H1 (cell line): ENCODE results near the gene HMCN1. TPM values are rescaled to one million over a fixed set of nuclear protein-coding genes. Genes with fewer than 3 reads are reported as not detected.

ENCODE experiments used
- CTCF ChIA-PET: fragments of 300-600 bp; sonication (Branson Sonifier 250); formaldehyde crosslinking; loops from one replicate; lab custom pipeline; 2021; ENCODE audit not compliant: partially characterized antibody; lab: Charles Lee
- POLR2A ChIA-PET: fragments of 300-600 bp; sonication (Branson Sonifier 250); formaldehyde crosslinking; loops from one replicate; lab custom pipeline; 2021; ENCODE audit warnings: inconsistent platforms; ENCODE audit not compliant: partially characterized antibody; lab: Charles Lee
- DNase-seq, 2 experiments: peaks; one replicate each; pipeline versions ENCODE4 v3.0.0 to v3.0.0-alpha.2; 2010 to 2022; ENCODE audit warnings: low spot score in 2 of 2, low read depth in 1 of 2, mixed read lengths in 1 of 2
- FAIRE-seq: peaks from 2 replicates; lab custom pipeline; 2011; peaks lifted over from hg19 to GRCh38; lab: Jason Lieb, UNC
- H2AFZ ChIP-seq: 2 replicates; pipeline ENCODE4 v1.8.1; 2012; ENCODE audit warnings: low read length, inconsistent platforms
- H2AK5ac ChIP-seq: 2 replicates; pipeline ENCODE4 v1.6.1; 2013; ENCODE audit warnings: low read depth, low read length
- H2BK120ac ChIP-seq: replicated peaks from 2 replicates; pipeline ENCODE3; 2013; ENCODE audit warnings: low read depth, low read length, inconsistent platforms
- H2BK12ac ChIP-seq: 2 replicates; pipeline ENCODE4 v1.6.1; 2013; ENCODE audit warnings: low read depth, low read length
- H2BK15ac ChIP-seq: 2 replicates; pipeline ENCODE4 v1.6.1; 2013; ENCODE audit warnings: low read length
- H2BK20ac ChIP-seq: 2 replicates; pipeline ENCODE4 v1.6.1; 2013; ENCODE audit warnings: low read length
- H2BK5ac ChIP-seq: 2 replicates; pipeline ENCODE4 v1.6.1; 2013; ENCODE audit warnings: low read depth, low read length
- H3K14ac ChIP-seq: 2 replicates; pipeline ENCODE4 v1.6.1; 2013; ENCODE audit warnings: inconsistent platforms; ENCODE audit not compliant: insufficient read length
- H3K18ac ChIP-seq: 2 replicates; pipeline ENCODE4 v1.6.1; 2013; ENCODE audit warnings: low read length; ENCODE audit errors: extremely low read depth
- H3K23ac ChIP-seq: 2 replicates; pipeline ENCODE4 v1.6.1; 2013; ENCODE audit warnings: inconsistent platforms; ENCODE audit not compliant: insufficient read length
- H3K23me2 ChIP-seq: 2 replicates; pipeline ENCODE4 v1.6.1; 2013; ENCODE audit warnings: low read depth, low read length
- H3K27ac ChIP-seq: 2 replicates; pipeline ENCODE4 v1.6.1; 2011; ENCODE audit warnings: low read depth, low read length, inconsistent platforms
- H3K27me3 ChIP-seq, 4 experiments: replicated peaks in 1 of 4; 1 replicate in 1 of 4; 2 replicates in 3 of 4; pipeline versions ENCODE4 v1.6.1 to v1.8.1; 2011 to 2013; ENCODE audit warnings: low read length in 3 of 4, mild to moderate bottlenecking in 3 of 4, inconsistent platforms in 2 of 4, mixed read lengths in 2 of 4, moderate library complexity in 1 of 4; ENCODE audit not compliant: control insufficient read depth in 3 of 4, insufficient read depth in 3 of 4; ENCODE audit errors: extremely low read depth in 1 of 4
- H3K36me3 ChIP-seq, 4 experiments: 2 replicates each; pipeline versions ENCODE4 v1.6.1 to v1.8.1; 2011 to 2013; ENCODE audit warnings: mild to moderate bottlenecking in 4 of 4, low read length in 3 of 4, moderate library complexity in 2 of 4, control low read depth in 1 of 4, inconsistent platforms in 1 of 4; ENCODE audit not compliant: insufficient read depth in 4 of 4, control insufficient read depth in 2 of 4
- H3K4ac ChIP-seq: replicated peaks from 2 replicates; pipeline ENCODE3; 2013; ENCODE audit warnings: low read length, low read depth, mixed read lengths, inconsistent platforms; ENCODE audit not compliant: insufficient read length
- H3K4me1 ChIP-seq, 4 experiments: replicated peaks in 1 of 4; 1 replicate in 1 of 4; 2 replicates in 3 of 4; pipeline versions ENCODE4 v1.6.1 to v1.8.1; 2011 to 2013; ENCODE audit warnings: low read length in 3 of 4, inconsistent platforms in 2 of 4, mixed read lengths in 1 of 4; ENCODE audit not compliant: insufficient read depth in 4 of 4, control insufficient read depth in 3 of 4
- H3K4me2 ChIP-seq, 2 experiments: 2 replicates each; pipeline versions ENCODE4 v1.6.1 to v1.8.1; 2011 to 2013; ENCODE audit warnings: low read depth in 2 of 2, low read length in 2 of 2, control low read depth in 1 of 2, inconsistent platforms in 1 of 2, mild to moderate bottlenecking in 1 of 2; ENCODE audit not compliant: insufficient read depth in 1 of 2
- H3K4me3 ChIP-seq, 4 experiments: fragments of 200-600, 300-600 bp in 1 of 4; sonication (generic), shearing (Covaris generic), sonication (Bioruptor Twin) in 1 of 4; 2 replicates each; pipeline versions ENCODE4 v1.5.1 to v1.8.1; 2011 to 2016; ENCODE audit warnings: low read length in 4 of 4, low read depth in 3 of 4, control low read depth in 2 of 4, inconsistent platforms in 2 of 4, mild to moderate bottlenecking in 2 of 4, mixed read lengths in 1 of 4, moderate library complexity in 1 of 4; ENCODE audit not compliant: insufficient read depth in 2 of 4; ENCODE audit errors: extremely low read depth in 1 of 4
- H3K56ac ChIP-seq: replicated peaks from 2 replicates; pipeline ENCODE3; 2013; ENCODE audit warnings: low read depth, mild to moderate bottlenecking, mixed read lengths, low read length, inconsistent platforms; ENCODE audit not compliant: insufficient read length
- H3K79me1 ChIP-seq: 2 replicates; pipeline ENCODE4 v1.6.1; 2013; ENCODE audit warnings: low read depth, low read length, control low read depth
- H3K79me2 ChIP-seq, 2 experiments: 2 replicates each; pipeline versions ENCODE4 v1.6.1 to v1.8.1; 2012 to 2013; ENCODE audit warnings: low read length in 2 of 2, mild to moderate bottlenecking in 2 of 2, inconsistent platforms in 1 of 2; ENCODE audit not compliant: insufficient read depth in 2 of 2, control insufficient read depth in 1 of 2
- H3K9ac ChIP-seq, 4 experiments: replicated peaks in 1 of 4; 1 replicate in 1 of 4; 2 replicates in 3 of 4; pipeline versions ENCODE4 v1.6.1 to v1.8.1; 2011 to 2013; ENCODE audit warnings: low read depth in 3 of 4, low read length in 3 of 4, control low read depth in 2 of 4, mild to moderate bottlenecking in 2 of 4, moderate library complexity in 2 of 4, inconsistent platforms in 1 of 4; ENCODE audit errors: extremely low read depth in 1 of 4
- H3K9me3 ChIP-seq, 2 experiments: 2 replicates each; pipeline versions ENCODE4 v1.6.1 to v1.8.1; 2012 to 2013; ENCODE audit warnings: mild to moderate bottlenecking in 2 of 2, moderate library complexity in 2 of 2, control low read depth in 1 of 2, inconsistent platforms in 1 of 2, low read depth in 1 of 2, low read length in 1 of 2, mixed read lengths in 1 of 2; ENCODE audit not compliant: insufficient read depth in 2 of 2
- H4K20me1 ChIP-seq, 2 experiments: replicated peaks in 1 of 2; 2 replicates each; pipeline versions ENCODE3 to v1.8.1; 2011 to 2013; ENCODE audit warnings: inconsistent platforms in 2 of 2, low read length in 2 of 2, mild to moderate bottlenecking in 1 of 2; ENCODE audit not compliant: insufficient read depth in 2 of 2, control insufficient read depth in 1 of 2
- H4K5ac ChIP-seq: 2 replicates; pipeline ENCODE4 v1.6.1; 2013; ENCODE audit warnings: low read length, low read depth, mixed read lengths, inconsistent platforms; ENCODE audit not compliant: insufficient read length
- H4K8ac ChIP-seq: 2 replicates; pipeline ENCODE4 v1.8.0; 2013; ENCODE audit warnings: mild to moderate bottlenecking, moderate library complexity, low read length, inconsistent platforms; ENCODE audit not compliant: insufficient read depth; ENCODE audit errors: extremely low read depth
- H4K91ac ChIP-seq: replicated peaks from 2 replicates; pipeline ENCODE3; 2013; ENCODE audit warnings: low read length, mixed read lengths, inconsistent platforms; ENCODE audit not compliant: insufficient read length
- ATF2 ChIP-seq: IDR thresholded peaks from 2 replicates; pipeline ENCODE4 v1.6.1; 2012; ENCODE audit warnings: low read length, inconsistent platforms
- JUN ChIP-seq: IDR thresholded peaks from 2 replicates; pipeline ENCODE4 v1.6.1; 2011; ENCODE audit warnings: low read depth, mild to moderate bottlenecking, improper control_type of control experiment, low read length
- RAD21 ChIP-seq, 2 experiments: IDR thresholded peaks in 1 of 2; conservative IDR thresholded peaks in 1 of 2; 2 replicates each; pipeline ENCODE4 v1.6.1; 2011; ENCODE audit warnings: low read depth in 2 of 2, low read length in 2 of 2, improper control_type of control experiment in 1 of 2, inconsistent platforms in 1 of 2, mild to moderate bottlenecking in 1 of 2, moderate library complexity in 1 of 2
- RBBP5 ChIP-seq: IDR thresholded peaks from 2 replicates; pipeline ENCODE4 v1.7.1; 2012; ENCODE audit warnings: low read depth, mild to moderate bottlenecking, inconsistent platforms, low read length, moderate library complexity, borderline replicate concordance
- WGBS, 2 experiments: shearing (Covaris generic) in 1 of 2; methylation state at CpG; one replicate each; pipeline versions ENCODE4 v1.1.6 to v1.1.7; 2013 to 2015; ENCODE audit warnings: low lambda C conversion rate in 2 of 2, mixed read lengths in 2 of 2, inconsistent platforms in 1 of 2, low coverage in 1 of 2, missing lambda C conversion rate in 1 of 2; ENCODE audit not compliant: insufficient replicate concordance in 2 of 2, insufficient coverage in 1 of 2, insufficient read length in 1 of 2; ENCODE audit errors: extremely low coverage in 1 of 2, missing lambda C conversion rate in 1 of 2; 5-methylcytosine and 5-hydroxymethylcytosine counted together
- polyA plus RNA-seq, 7 experiments: library from polyadenylated mRNA; depleted of rRNA in 3 of 7; stranded (reverse) in 5 of 7; unstranded in 2 of 7; fragments of >200 nt in 5 of 7; fragments of 200-250 nt in 2 of 7; gene quantifications; 1 replicate in 5 of 7; 2 replicates in 1 of 7; 4 replicates in 1 of 7; pipeline versions ENCODE4 v1.2.1 to v1.2.3, GENCODE V29; 2011 to 2013; ENCODE audit warnings: missing spikeins in 2 of 7, mixed read lengths in 2 of 7
- total RNA-seq: library from RNA; stranded (reverse); fragmentation: NEBNext Ultra II Directional; extraction: Animal tissue kit (Norgen Biotek cat#: 25700); gene quantifications from 2 replicates; pipeline ENCODE4 v1.2.1, GENCODE V29; 2021

HMCN1 gene
- total and polyA plus RNA-seq, 2 of the 8 experiments (the other 6 are each of a cell fraction or from before 2014, with no cell fraction given): 13.8 to 14.6 TPM

DNA sequence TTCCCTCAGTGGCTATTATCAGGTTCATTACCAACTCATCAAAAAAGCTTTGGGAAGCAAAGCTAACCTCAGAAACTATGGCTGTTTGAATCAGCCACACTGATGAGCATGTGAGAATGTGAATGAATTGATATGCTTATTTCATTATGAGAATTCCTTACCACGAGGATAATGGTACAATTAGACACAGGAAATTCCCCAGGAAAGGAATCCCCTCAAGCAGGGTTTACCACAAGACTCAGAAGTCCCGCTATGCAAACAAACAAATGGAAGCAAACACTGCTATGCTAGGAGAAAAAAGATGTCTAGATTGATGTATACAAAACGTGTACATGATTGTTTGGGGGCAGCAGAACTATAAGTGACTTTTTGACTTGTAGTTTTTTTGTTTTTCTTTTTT lies 205.0 kb downstream of the HMCN1 start:
- FAIRE-seq (peak; percentile 52), DNase-seq (no peak)
- Histone ChIP-seq H3K18ac (no peak overlapping the region), H4K91ac (no peak overlapping the region), H3K23ac (no peak overlapping the region), H2BK120ac (no peak overlapping the region), H3K27ac (no peak overlapping the region), H4K20me1 (no peaks in the 10 kb centered on the region), H3K4me1 (no peaks in the 10 kb centered on the region), H3K23me2 (no peaks in the 10 kb centered on the region), H3K36me3 (no peaks in the 10 kb centered on the region), H3K9ac (peak overlapping the region in 1 of 4 experiments; percentile 34; a peak in 1 of 7 replicates), H2BK15ac (no peak overlapping the region), H2BK20ac (no peak overlapping the region), H3K56ac (no peak overlapping the region), H4K8ac (no peak overlapping the region), H2BK5ac (no peak overlapping the region), H2AK5ac (no peak overlapping the region), H3K4me3 (no peak overlapping the region), H2BK12ac (no peak overlapping the region), H3K9me3 (0 out of 4 replicates have a peak, but pooled peaks cover 3% of the 10 kb centered on the region in 2 experiments), H3K4me2 (no peak overlapping the region), H3K14ac (no peak overlapping the region), H3K4ac (no peak overlapping the region), H4K5ac (no peak overlapping the region), H3K79me2 (no peaks in the 10 kb centered on the region), H2AFZ (no peak overlapping the region), H3K27me3 (no peaks in the 10 kb centered on the region), H3K79me1 (no peaks in the 10 kb centered on the region)
- ChIA-PET CTCF (no interaction called here), POLR2A (no interaction called here)
- WGBS, 2 experiments: 50% methylated on average over 3 of the region's 3 CpGs; no CpG with 5 or more reads in 1 of the 2 experiments
- TF ChIP-seq JUN: no peak
- no peak for TF ChIP-seq ATF2
- TF ChIP-seq RAD21 (IDR thresholded peaks at IDR 0.05 in 1 of 2, conservative IDR thresholded peaks at IDR 0.05 in 1 of 2; ENCODE audit: low read depth in 2 of 2, low read length in 2 of 2): no peak
- no peak for TF ChIP-seq RBBP5
